ENCODE results near the gene ENTREP1. TPM values are rescaled to one million over a fixed set of nuclear protein-coding genes. Genes with fewer than 3 reads are reported as not detected.

The ENTREP1 gene
- total and polyA plus RNA-seq, 2 of the 4 experiments (the other 2 are of a cell fraction): not detected

DNA sequence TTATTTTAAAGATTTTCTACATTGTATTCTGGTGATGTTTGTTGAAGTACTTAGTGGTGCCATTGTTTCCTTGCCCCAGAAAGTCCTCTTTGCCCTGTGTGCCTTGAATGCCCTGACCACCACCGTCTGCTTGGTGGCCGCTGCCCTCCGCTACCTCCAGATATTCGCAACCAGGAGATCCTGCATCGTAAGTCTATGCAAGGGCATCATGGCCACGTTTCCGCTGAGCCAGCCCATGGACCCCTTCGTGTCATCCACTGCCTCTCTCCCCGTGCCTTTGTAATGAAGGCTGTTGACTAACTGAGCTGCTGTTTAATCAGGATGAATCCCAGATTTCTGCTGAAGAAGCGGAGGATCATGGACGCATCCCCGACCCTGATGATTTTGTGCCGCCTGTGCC is 52.3 kb downstream of the ENTREP1 start:
- Histone ChIP-seq H4K8ac (ENCODE audit: low read depth in 2 of 2, low read length in 2 of 2) (no peak overlapping the region), H3K4ac (ENCODE audit: low read depth, low read length) (no peak overlapping the region), H3K9ac (ENCODE audit: low read depth, low read length) (no peak overlapping the region), H2BK5ac (ENCODE audit: low read depth, low read length, poor library complexity, severe bottlenecking) (no peak overlapping the region), H3K4me2 (ENCODE audit: low read depth, low read length) (no peak overlapping the region), H4K5ac (ENCODE audit: low read depth, low read length) (no peak overlapping the region), H4K20me1 (ENCODE audit: insufficient read depth, low read length) (no peaks in the 10 kb centered on the region), H3K18ac (ENCODE audit: low read depth, low read length) (no peak overlapping the region), H3K4me3 (ENCODE audit: insufficient read depth, low read depth, low read length) (no peak overlapping the region), H2AK9ac (replicated peaks; ENCODE audit: low read depth, low read length, poor library complexity) (peak overlapping the region; percentile 4), H3K36me3 (ENCODE audit: control insufficient read depth, insufficient read depth, low read length) (no peaks in the 10 kb centered on the region), H2BK15ac (ENCODE audit: low read depth, low read length) (no peak overlapping the region), H3K9me1 (ENCODE audit: insufficient read depth, low read length) (0 out of 2 replicates have a peak, but pooled peaks cover 4% of the 10 kb centered on the region), H3K9me3 (ENCODE audit: control insufficient read depth, insufficient read depth, low read length) (no peaks in the 10 kb centered on the region), H2BK120ac (ENCODE audit: low read depth, low read length) (no peak overlapping the region), H4K91ac (ENCODE audit: insufficient read depth, low read depth, low read length) (no peak overlapping the region), H3K14ac (replicated peaks; ENCODE audit: low read depth, low read length) (no peak overlapping the region), H2AFZ (replicated peaks; ENCODE audit: low read length, poor library complexity) (no peak overlapping the region), H3K27me3 (ENCODE audit: control insufficient read depth, insufficient read depth, low read length) (peaks cover 6% of the 10 kb centered on the region; the same call in 1 of the 2 replicates), H3K27ac (ENCODE audit: insufficient read depth, low read length) (no peak overlapping the region), H3K23ac (ENCODE audit: low read depth, low read length) (no peak overlapping the region), H3K4me1 (ENCODE audit: control insufficient read depth, insufficient read depth, low read length) (peaks cover 3% of the 10 kb centered on the region), H2BK20ac (ENCODE audit: low read depth, low read length) (no peak overlapping the region), H3K56ac (ENCODE audit: extremely low read depth, insufficient read depth, low read length) (no peak overlapping the region), H2AK5ac (ENCODE audit: low read depth, low read length) (no peak overlapping the region), H3K79me1 (ENCODE audit: low read depth in 1 of 2, low read length in 2 of 2) (no peaks in the 10 kb centered on the region)
- no TSS peak for BruUV-seq (replicated peaks)
- CTCF ChIA-PET: no interaction called here
- in situ Hi-C loops (cut with MboI; ENCODE audit: low sequenced_read_pairs): no loop called here
- DNase-seq (no peak), ATAC-seq (ENCODE audit: low read depth) (no peak)
- intact Hi-C loops (cut with micrococcal nuclease): loop anchor here (10.0 kb wide), 1 partner anchor 322 kb away; no protein-coding TSS in a partner anchor
- TF ChIP-seq MAFK (IDR thresholded peaks at IDR 0.05; ENCODE audit: low read depth, low read length) (no peak), SMC3 (IDR thresholded peaks at IDR 0.05; ENCODE audit: low read depth, low read length) (no peak), RFX5 (IDR thresholded peaks at IDR 0.05; ENCODE audit: low read depth, low read length) (no peak), BHLHE40 (IDR thresholded peaks at IDR 0.05; ENCODE audit: low read depth, low read length) (no peak)
- POLR2A ChIA-PET (ENCODE audit: unreplicated experiment): no interaction called here
- dilution Hi-C loops (cut with HindIII; ENCODE audit: low sequenced_read_pairs, unreplicated experiment): no loop called here
- no CpG with 5 or more reads among the region's 13 CpGs for whole genome bisulfite sequencing, 2 experiments (ENCODE audit: extremely low coverage in 2 of 2, insufficient read length in 1 of 2)

Measured in IMR-90 (cell line).